Activated CD4-positive, alpha-beta T cell treated with anti-CD3 and anti-CD28 coated beads, Interleukin-2, amount 50 U/mL, for 24 hours (primary cell): ENCODE results near the gene TRPV5.

Source experiments
- DNase-seq, 2 donors: peaks; one replicate each; pipeline ENCODE4 v3.0.0-alpha.2; 2020; ENCODE audit warnings: low read depth in 1 of 2, low spot score in 1 of 2

TRPV5 gene

DNA sequence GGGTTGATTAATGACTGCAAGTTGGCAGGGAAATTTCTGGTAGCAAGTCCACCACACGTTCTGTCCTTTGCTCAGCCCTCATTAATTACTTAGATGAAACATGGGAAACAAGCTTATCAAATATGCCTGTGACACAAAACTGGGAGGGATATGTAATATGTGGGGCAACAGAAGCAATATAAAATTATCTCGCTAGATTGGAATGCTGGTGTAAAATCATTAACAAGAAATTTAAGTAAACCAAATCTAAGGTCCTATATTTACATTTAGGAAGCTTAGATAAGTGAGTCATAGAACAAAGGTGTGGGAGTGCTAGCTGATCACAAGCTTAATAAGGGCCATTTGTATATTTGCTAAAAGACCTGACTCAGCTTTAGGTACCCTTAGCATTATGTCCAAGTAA, 23.5 kb downstream of the TRPV5 start:
- DNase-seq, result no peak

DNA sequence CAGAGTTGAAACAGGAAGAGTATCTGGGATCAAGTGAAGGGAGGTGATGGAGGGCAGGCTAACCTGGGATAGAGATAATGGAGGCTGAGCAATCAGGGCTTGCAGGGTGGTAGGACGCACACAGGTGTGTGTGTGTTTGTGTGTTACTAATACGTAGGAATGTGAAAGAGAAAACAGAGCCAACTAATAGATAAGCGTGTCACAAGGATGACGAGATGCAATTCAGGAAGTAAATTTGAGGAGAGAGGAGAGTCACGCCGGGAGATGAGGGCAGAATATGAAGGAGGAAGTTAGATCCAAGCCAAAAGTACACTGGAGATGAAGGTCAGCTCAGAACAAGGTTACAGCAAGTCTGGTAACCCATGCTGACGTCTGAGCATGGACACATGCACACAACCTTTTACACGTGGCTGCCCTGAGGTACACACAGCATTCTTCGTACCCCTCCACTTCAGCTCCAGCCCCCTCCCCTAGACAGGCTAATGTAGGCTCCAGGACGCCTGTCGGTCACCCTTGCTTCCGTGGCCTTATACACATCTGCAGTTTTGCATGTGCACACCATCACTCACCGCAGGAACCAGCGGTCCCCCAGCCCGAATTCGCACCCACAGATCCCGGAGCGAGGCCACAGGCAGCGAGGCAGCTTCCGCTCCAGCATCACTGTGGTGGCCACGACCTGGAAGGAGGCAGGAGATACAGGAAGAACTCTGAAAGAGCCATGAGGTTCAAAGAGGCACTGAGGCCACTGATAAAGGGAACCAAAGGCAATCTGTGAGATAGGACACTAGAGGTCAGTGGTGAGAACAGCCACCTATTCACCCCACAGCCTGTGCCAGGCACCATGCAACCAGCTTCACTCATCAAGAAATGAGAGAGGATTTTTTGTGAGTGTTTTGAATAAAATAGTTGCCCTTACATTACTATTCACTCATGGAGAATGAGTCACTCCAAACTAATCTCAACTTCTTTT, 24.3 kb downstream of the TRPV5 start:
- no peak for DNase-seq

DNA sequence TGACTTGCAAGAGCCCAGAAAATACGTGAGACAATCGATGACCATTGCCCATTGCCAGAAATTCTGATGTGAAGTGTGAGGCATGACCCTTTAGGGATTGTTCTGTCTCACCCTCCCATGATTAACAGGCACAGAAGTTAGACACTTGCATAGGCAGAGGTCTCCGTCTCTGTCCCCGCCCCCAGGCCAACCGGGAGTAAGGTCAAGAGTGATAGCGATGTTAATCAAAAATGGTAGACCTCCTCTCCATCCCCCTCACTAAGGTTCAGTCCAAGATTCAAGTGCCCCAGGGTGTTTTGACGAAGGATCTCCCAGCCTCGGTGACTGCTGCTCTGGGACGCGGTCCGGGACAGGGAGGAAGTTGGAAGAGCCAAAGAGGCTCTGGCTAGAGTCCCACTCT, 25.3 kb downstream of the TRPV5 start:
- DNase-seq, result no peak

DNA sequence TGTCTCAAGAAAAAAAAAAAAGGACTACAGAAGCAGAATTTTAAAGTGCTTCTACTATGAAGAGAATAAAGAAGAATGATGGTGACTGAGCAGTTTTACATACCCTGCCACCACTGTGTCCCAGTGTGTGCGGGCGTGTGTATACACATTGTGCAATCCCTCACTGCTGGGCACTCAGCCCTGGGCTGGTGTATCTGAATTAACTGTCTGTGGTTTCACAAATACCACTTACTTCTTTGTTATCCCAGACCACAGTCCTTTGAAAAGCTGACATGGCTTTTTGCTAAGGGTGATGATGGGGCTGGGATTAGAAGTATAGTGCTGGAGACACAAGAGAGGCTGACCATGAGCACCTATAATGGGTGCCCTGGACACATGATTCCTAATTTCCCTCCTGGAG, 26.9 kb downstream of the TRPV5 start:
- no peak for DNase-seq

DNA sequence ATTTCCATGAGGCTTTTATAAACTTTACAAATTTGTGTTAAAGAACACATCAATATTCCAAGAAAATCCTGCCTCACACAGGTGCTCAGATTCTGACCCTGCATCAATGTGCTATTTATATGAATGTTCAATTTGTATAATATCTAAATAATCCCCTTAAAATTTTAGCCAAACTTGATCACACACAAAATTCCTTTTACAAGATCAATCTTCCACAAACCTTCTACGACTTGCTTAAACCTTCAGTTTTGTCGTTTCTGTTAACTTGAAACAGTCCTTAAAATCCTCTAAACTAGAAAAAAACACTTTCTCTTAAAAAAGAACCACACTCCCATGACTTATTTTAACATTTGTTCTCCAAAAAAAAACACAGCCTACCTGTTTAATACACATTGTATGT, 27.8 kb downstream of the TRPV5 start:
- DNase-seq, result no peak

DNA sequence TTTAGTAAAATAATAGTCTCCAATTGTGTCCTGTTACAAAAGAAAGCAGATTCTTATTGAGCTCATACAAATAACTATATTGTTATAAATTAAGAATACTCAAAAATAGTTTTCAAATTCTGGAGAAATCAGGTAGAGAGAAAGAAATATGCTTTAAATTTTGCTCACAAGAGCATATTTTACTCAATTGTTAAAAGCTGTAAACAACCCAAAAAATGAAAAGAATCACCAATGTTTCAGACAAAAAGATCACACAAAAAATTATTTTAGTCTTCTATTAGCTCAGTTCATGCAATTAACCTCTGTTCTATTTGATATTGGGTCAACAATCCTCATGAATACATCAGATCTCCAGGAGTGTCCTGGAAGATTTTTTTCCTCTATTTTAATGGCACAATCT, 29.4 kb downstream of the TRPV5 start:
- no peak for DNase-seq

DNA sequence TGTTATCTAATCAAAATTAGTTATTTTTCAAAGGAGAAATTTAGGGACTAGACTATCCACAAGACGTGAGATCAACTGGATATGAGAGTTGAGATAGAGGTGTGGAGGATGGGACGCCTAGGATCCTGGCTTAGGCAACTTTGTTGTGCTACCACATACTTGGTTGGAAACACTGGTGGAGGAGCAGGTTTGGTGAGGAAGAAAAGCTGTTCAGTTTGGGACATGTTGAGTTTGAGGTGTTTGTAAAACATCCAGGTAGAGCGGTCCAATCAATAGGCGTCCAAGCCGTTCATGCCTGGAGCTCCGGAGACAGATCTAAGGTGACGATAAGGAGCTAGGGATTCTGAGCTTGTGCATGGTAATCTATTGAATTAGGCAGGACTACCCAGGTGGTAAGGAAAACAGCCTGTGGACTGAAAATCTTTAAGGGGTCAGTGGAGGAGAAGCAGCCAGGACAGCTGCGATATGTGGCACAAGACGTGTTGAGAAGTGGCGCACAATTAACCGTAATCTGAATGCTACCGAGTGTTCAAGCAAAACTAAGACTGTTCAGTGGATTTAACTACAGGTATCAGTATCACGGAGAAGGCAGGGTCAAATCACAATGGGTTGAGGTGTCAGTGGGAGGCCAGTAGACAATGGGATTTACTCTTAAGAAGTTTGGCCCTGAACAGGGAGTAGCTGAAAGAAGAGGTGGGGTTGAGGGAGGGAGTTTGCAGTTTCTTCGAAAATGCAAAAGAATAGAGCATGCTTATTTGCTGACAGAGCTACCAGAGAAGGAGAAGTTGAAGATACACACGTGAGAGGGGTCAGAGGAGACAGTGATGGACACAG, 31.9 kb downstream of the TRPV5 start:
- DNase-seq, result no peak

DNA sequence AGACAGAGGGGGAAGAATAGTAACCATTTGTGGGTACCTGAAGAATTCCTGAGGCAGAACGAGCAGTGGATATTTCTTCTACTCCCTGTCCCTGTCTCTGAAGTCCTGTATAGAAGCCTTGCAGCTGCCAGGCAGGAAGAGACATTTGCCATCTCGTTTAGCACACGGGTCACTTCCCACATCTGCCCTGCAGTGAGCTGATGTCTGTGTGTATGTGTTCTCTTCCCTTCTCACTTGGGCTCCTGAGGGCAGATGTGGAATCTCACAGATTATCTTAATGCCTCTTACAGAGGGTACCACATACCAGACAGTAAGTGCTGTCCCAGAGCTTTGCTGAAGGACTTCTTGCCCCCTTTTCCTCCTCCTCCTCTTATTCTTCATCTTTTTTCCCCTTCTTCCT, 33.9 kb downstream of the TRPV5 start:
- DNase-seq, result no peak

DNA sequence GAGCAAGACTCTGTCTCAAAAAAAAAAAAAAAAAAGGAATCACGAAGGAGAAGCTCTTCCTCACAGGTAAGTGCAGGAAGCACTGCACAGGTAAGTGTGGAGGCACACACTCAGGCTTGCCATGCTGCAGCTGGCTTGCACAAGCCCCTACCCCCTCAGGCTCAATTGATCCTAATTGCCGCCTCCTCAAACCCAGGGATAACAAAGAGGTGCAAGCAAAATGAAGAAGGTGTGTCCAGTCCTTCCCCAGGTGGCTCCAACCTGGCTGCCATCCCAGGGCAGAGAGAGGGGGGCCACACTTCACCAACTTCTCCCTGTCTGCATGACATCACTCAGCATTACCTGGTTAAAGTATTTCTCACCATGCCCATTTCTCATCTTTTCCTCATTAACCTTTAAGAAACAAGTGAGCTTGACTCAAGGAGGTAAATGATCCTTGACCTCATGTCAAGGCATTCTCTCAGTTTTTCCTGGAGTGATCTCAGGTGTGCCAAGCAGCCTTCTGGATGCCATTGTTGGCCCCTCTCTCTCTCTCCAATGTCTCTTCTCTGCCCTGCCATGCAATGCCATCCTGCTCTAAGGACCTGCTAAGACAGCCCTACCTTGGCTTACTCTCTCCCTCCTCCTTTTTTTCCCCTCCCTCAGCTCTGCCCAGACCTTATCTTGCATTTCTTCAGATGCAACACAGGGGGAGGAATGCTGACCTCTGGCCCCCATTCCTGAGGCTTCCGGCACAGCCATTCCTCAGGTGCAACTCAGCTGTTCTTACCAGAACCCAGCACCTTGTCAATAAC, 35.0 kb downstream of the TRPV5 start:
- no peak for DNase-seq

DNA sequence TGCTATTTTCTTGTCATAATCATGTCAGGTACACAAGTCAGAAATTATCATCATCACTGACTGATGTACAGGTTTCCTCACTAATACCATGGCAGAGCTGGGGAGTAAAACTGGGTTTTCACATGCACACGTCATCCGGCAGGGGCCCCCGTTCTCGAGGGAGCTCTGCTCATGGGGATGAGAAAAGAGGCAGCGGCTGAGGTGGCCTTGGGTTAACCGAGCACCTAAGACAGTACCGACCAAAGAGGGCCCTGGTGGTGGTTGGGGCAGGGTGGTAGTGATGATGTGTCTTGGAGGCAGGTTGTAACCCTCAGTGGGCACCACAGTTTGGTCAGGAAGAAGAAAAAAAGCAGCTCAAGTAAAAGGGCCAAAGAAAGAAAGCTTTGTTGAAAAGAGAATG, 35.9 kb downstream of the TRPV5 start:
- no peak for DNase-seq

DNA sequence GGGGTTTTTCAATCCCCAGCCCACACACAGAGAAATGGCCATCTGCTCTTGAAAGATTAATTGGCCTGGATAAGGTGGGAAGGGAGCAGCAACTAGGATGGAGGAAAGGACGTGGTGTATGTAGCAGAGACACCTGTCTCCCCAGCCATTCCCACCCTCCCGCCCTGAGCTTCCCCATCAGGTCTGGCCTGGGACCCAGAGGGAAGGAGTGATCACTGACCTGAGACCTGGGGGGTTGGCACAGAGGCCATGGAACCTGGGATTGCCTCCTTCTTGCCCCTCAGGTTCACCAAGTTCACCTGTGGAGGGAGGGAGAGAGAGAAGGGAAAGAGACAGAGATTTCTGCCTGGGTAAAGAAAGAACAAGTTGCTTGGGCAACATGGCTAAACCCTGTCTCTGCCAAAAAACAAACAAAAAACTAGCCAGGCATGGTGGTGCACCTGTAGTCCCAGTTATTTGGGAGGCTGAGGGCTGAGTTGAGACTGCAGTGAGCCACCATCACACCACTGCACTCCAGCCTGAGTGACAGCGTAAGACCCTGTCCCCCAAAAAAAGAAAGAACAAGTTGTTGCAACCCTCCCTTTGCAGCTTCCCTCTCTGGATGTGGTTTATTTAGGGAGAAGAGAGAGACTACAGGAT, 36.7 kb downstream of the TRPV5 start:
- no peak for DNase-seq

DNA sequence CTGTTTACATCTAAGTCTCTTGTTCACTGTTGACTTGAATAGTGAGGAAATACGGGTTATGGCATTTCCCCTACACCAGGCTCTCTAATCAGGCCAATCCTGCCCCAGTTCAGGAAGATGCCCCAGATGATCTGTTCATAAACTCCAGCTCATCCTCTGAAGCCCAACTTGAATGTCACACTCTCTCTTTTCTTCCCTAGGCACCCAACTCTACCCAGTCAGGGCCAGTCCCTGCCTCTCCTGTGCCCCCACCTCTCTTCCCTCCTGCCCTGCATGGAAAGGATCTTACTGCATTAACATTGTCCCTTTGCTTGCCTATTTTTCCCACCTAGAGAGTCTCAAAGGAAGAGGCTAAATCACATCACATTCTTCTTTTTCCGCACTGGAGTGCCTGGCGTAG, 37.4 kb downstream of the TRPV5 start:
- no peak for DNase-seq

DNA sequence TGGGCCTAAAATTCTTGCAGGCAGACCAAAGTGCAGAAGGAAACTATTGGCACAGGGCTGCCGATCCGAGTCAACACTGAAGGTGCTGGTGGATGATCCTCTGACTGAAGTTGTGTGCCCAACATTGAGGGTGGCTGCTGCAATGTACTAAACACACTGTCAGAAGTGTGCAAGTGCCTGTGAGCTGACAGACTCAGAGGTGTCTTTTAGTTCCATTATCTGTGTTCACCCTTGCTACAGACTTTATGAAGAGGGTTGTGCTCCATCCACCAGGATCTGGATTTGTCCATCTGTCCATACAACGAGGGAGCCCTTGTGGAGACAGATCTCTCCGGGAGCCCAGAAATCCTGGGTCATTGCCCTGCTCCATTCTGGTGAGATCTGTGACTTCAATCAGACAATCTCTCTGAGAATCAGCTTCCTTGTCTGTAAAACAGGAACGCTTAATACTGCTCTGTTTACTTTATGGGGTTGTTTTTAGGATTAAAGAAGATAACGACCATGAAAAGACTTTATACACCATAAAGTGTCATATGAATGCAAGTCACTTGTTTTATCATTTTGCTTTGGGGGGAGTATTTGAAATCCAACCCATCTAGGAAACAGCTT, 38.5 kb downstream of the TRPV5 start:
- no peak for DNase-seq

DNA sequence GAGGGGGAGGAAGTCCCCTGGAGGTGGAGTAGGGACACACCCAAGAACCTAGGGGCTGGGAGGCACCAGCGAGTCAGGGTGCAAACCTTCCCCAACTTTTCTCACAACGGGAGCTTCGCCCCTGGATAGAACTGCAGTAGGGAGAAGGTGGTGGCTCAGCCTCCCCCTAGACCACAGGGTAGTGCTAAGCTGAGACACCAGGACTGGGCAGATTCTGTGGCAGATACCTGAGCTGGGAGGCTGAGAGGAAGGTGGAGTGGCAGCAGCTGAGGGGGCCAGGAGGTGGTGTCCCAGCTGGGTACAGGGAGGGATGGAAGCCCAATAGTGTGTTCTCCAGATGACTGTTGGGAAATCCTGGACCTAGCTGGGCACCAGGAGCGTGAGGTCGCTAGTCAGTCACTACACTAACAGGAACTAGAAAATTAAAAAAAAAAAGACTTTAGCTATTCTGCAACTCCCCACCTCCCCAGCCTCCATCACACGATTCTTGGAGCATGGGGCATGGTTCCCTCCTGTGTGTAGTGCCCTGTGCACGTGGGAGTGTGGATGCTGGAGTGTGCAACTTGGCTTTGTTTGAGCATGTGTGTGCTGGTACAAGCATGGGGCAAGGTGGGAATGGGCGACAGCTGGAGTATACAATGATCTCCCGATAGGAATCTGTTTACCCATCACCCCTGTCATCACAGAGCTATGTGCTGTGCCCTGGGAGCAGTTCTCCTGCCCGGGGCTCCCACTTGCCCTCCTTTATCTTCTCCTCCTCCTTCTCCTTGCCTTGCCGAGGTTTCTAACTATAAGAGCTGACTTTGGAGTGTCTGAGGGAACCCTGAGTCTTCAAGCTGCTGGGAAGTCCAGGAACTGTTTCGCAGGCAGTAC, 39.2 kb downstream of the TRPV5 start:
- no peak for DNase-seq

DNA sequence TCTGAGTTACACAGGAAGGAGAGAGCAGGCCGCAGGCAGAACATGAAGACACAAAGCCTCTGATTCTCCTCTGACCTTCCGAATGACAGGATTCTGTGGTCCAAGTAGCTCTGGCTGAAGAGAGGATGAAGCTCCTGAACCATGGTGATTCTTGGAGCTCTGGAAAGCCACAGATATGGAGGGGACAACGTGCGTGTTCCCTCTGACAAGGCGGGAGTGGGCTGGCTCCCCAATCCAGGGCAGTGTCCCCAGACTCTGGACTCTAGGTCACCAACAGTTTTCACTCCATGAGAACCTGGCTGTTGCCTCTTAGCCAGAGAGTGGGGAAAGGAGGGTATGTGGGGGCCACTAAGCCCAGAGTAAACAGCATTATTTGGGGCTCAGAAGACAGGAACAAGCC, 40.6 kb downstream of the TRPV5 start:
- DNase-seq, result no peak

DNA sequence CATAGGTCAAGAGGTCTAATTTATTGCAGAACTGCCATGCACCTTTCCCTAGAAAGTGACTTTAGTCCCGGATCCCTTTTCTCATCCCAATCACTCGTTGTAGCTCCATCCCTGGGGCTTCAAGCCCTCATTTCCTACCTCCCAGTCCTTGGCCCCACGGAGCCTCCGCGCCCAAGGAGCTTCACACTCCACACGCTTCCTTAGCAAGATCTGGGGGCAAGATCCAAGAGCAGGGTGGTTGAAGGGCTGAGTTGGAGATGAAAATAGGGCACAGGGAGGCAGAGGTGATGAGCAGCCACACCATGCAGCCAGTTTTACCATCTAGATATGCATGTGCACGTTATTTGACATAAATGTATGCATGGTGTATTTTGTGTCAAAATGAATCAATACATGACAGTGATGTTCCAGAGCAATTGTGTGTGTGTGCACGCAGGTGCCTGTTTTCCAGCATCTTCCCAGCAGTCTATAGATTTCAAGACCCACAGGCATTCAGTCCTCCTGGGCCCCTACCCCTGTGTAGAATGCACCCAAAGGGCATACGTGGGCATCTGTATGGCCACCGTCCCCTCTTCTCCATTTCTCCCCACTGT, 42.0 kb downstream of the TRPV5 start:
- no peak for DNase-seq

DNA sequence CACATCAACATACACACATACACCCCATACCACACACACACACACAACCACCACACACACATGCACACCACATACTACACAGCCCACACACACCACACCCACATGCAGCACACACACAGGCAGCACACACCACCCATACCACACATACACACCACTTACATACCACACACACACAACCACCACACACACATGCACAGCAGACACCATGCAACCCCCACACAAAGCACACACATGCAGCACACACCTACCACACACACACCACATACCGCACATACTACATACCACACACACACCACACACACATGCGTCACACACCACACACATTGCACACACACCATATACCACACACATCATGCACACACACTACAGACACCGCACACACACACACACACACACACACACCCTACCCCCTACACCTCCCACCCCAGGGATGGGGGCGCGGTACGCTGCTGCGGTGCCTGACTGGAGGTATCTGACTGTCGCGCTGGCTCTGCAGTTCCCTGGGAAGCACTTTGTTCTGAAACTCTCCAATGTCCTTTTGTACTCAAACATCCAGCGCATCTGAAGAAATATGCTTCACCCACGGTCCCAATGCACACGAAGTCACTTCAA, 42.6 kb downstream of the TRPV5 start:
- no peak for DNase-seq

DNA sequence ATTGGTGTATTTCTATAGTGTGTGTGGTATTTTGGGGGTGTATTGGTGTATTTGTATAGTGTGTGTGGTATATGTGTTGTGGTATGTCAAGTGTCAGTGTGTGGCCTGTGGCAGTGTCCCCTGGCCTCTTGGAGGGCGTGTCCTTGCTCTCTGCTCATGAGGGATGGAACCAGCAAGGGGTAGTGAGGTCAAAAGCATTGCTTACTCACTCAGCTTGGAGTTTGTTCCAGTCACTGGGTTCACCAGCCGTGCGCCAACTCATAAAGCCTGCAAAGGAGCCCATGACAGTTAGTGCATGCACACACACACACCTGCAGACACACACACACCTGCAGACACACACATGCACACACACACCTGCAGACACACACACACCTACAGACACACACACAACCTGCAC, 43.7 kb downstream of the TRPV5 start:
- DNase-seq, result no peak
